A673 (cell line): Measurements from ENCODE around the gene BFAR.

Source experiments
- CTCF ChIP-seq: fragments of 300-800, 200-600 bp; sonication (generic); conservative IDR thresholded peaks from 2 replicates; pipeline ENCODE4 v1.5.1; 2017; ENCODE audit warnings: low read depth, mild to moderate bottlenecking, antibody characterized with exemption, low read length, moderate library complexity, mixed read lengths
- EZH2 ChIP-seq: fragments of 200-600 bp; sonication (generic); IDR thresholded peaks from 2 replicates; pipeline ENCODE4 v1.6.1; 2017; ENCODE audit warnings: borderline replicate concordance, low read depth, mild to moderate bottlenecking, mixed read lengths, antibody characterized with exemption, low read length; ENCODE audit not compliant: poor library complexity, severe bottlenecking

- TF ChIP-seq CTCF (no peak), EZH2 (no peak)
These were observed 24.6 kb upstream of the BFAR start for GRCh38 chr16:14608111-14608566.
